ENCODE results near the gene TRIM38.
A peak's percentile ranks its signal among the peaks of the same experiment; 100 is the strongest.

DNA sequence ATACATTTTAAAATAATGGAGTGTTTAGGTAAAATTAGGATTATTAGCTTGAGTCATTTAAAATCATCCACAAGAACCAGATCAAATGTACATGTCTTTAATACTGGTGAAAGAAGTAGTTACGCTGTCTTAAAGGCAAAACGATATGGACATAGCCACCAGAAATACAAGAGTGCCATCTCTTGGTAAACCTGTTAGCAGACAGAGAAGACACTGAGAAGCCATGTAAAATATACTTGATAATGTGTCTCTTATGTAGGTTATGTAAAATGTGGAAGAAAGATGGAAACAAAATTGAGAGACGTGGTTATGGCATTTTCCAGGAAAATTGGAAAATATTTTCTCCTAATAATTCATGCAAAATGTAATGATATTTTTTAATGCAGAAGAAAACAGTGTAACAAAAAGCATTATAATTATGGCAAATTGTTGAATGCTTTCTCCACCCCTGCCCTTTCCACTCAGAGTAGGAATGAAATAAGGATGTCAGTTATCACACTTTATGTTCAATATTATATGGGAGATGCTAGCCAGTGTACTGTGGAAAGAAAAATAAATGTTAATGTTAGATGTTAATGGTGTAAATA is 19.9 kb upstream of the TRIM38 start:
- TF ChIP-seq, protein P1, sequence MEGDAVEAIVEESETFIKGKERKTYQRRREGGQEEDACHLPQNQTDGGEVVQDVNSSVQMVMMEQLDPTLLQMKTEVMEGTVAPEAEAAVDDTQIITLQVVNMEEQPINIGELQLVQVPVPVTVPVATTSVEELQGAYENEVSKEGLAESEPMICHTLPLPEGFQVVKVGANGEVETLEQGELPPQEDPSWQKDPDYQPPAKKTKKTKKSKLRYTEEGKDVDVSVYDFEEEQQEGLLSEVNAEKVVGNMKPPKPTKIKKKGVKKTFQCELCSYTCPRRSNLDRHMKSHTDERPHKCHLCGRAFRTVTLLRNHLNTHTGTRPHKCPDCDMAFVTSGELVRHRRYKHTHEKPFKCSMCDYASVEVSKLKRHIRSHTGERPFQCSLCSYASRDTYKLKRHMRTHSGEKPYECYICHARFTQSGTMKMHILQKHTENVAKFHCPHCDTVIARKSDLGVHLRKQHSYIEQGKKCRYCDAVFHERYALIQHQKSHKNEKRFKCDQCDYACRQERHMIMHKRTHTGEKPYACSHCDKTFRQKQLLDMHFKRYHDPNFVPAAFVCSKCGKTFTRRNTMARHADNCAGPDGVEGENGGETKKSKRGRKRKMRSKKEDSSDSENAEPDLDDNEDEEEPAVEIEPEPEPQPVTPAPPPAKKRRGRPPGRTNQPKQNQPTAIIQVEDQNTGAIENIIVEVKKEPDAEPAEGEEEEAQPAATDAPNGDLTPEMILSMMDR (IDR thresholded peaks at IDR 0.05): peak in 2 of 6 experiments; percentile 26 to 32
- TF ChIP-seq POLR2A (IDR thresholded peaks at IDR 0.05): no peak
